HG02938 (cell line): ENCODE data around the gene THEM5.

Experiments used
- ATAC-seq: cut with Tn5 transposase; IDR thresholded peaks from one replicate; pipeline ENCODE4 v1.9.1; 2021; ENCODE audit warnings: mild to moderate bottlenecking, moderate library complexity; ENCODE audit not compliant: unreplicated experiment

Gene THEM5

GRCh38 chr1:151802372-151802771, 51.1 kb downstream of the THEM5 start:
- no peak for ATAC-seq

DNA sequence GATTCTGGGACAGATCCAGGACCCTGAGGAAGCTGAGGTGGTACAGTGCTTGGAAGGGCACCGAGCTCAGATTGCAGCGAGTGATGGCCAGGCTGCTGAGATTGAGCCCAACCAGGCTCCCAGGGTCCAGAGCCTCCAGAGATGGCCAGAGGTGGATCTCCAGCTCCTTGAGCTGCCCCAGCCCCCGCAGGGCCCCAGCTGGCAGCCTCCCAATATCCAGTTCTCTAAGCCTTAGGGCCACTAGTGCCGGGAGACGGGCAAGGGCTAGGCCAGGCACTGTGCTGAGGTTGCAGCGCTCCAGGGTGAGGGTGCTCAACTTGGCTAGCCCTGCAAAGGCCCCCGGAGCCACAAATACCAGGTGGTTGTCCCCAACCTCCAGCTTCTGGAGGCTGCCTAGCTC, 51.7 kb downstream of the THEM5 start:
- ATAC-seq: no peak

- ATAC-seq: no peak
These were observed 52.1 kb downstream of the THEM5 start for GRCh38 chr1:151801310-151801820.

DNA sequence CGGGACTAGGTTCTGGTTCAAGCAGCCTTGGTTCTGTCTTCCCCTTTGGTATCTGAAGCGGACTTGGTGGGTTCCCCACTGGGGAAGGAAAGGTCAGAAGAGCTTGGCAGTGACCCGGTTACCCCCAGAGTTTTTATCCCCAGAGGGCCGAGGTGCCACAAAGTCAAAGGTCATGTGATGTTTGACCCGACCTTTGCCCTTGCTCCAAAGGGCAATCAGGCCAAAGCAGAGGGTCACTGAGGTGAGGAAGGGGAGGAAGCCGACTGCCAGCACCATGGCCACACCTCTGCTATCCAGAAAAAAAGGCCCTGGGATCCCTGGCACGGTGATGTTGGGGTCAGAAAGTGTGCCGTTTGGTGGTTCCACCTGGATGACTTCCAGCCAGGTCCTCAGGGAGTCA, 52.7 kb downstream of the THEM5 start:
- ATAC-seq: no peak

DNA sequence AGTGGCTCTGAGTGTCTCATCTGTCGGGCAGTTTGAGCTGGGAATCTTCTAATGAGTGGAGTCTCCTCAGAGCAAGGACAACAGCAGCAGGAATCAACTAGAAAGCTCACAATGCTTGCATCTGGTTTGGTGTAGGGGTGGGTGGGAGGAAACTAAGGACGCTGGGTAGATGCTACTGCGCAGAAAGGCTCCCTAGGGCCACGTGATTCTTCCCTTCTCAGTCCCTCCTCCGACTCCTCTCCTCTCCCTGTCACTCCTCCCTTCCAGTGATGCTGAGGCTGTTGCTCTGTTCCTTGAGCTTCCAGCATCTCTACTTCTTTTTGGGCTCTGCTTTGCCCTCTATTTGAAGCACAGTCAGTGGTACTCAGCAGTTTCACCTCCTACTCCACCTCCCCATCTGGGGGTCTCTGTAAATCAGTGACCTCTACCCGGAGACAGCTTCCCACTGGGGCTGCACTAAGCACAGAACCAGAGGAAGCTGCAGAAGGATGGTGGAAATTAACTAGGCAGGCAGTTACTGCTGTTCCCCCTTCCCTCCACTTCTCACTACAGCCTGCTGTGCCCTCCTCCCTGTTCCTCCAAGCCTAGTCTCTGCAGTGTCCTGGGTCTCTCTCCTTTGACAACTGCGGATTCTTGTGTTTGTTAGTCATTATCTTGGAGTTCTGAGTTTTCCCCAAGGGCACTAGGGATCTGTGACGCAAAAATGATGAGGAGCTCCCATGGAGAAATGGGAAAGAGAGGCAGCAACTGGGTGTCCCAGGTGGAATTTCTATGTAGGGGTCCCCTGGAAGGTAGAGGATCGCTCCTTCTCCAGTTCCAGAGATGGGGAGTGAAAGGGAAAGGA, 54.1 kb downstream of the THEM5 start:
- no peak for ATAC-seq

GRCh38 chr1:151798571-151798970, 54.9 kb downstream of the THEM5 start:
- no peak for ATAC-seq
